GF-D8 (cell line): ENCODE measurements around the gene SPANXN1.
"Not testable (repeated sequence)": the region's sequence is repeated elsewhere in the genome, so short reads cannot be mapped to it uniquely, and the experiment has no call there.

Experiments used
- DNase-seq: peaks from one replicate; lab custom pipeline; 2025; lab: John Stamatoyannopoulos, UW

SPANXN1 gene, protein sequence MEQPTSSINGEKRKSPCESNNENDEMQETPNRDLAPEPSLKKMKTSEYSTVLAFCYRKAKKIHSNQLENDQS

DNA sequence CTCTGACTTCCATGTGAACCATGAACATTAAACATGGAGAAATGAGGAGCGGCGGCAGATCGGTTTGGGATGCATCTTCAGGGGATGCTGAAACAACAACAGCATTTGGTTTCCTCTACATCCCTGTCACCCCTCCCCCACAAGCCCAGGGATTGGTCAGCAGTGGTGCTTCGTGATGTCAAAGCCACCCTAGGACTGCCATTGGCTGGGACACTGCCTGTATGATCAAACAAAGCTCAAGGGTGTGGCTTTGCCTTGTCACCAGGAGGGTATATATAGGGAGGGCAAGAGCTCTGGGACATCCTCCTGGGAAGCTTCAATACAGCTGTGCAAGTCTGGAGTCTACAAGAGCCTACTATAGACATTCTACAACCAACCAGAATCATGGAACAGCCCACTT lies at the start of gene SPANXN1:
SPANXN1 (plus strand) TSS at position 301 of the 400 bp plus-strand sequence; CDS start at position 385, 84 bp downstream.
- not testable (repeated sequence) for DNase-seq

DNA sequence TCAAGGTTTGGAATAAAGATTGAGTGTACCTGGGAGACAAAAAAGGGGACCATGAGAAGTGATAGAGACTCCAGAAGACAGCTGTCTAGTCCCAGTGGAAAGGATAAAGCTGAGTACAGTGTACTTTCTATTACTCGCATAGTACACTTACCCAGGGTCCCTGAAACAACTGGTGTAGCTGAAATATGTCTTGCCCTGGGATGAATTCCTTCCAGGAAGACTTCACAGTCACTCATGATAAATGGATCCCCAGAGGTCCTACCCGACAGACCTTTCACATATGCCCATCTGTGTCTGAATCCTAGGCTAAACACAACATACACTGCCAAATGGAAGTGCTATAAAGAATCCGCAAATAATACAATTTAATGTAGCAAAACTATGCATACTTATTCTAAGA lies 48.2 kb upstream of the SPANXN1 start:
- DNase-seq: no peak

DNA sequence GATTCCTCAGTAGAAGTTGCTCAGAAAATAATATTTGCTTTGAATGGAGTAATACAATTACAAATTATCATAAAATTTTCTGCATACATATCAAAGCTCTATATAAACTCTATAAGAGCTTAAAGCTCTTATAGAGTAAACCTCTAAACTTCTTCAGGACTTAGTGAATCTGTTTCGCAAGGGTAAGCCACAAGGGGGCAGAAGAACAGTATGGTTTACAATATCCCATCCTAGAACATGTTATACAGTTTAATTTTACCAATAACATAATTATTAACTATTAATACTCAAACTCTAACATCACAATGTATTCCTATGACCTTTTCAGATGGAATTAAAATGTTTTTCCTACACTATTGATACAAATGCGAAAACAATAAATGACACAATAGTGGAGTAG lies 33.8 kb upstream of the SPANXN1 start:
- no peak for DNase-seq

DNA sequence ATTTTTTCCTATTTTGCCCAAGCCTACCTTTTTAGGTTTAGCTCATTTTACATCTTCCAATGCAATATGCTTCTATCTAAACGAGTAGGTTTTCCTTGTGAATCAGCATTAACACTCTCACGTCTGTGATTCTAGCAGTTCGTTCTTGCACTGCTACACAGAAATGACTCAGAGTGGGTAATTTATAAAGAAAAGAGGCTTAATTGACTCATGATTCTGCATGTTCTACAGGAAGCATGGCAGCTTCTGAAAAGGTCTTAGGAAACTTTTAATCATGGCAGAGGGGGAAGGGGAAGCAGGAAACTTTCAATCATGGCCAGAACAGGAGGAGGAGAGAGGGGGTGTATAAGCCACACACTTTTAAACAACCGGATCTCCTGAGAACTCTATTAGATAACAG lies 44.9 kb downstream of the SPANXN1 start:
- no peak for DNase-seq
